Duodenal mucosa (tissue), 2 donors: ENCODE data around the gene G0S2.

Experiments
- H3K27ac ChIP-seq: one replicate; pipeline ENCODE4 v1.7.0; 2013; ENCODE audit warnings: low read depth, low read length
- H3K27me3 ChIP-seq, 2 donors: one replicate each; pipeline ENCODE4 v1.7.0; 2013; ENCODE audit warnings: low read length in 2 of 2, control low read depth in 1 of 2; ENCODE audit not compliant: insufficient read depth in 2 of 2, control insufficient read depth in 1 of 2
- H3K36me3 ChIP-seq, 2 donors: one replicate each; pipeline ENCODE4 v1.7.0; 2013; ENCODE audit warnings: low read length in 2 of 2, control low read depth in 1 of 2; ENCODE audit not compliant: insufficient read depth in 2 of 2, control insufficient read depth in 1 of 2
- H3K4me1 ChIP-seq, 2 donors: one replicate each; pipeline ENCODE4 v1.7.0; 2013; ENCODE audit warnings: low read length in 2 of 2, control low read depth in 1 of 2; ENCODE audit not compliant: insufficient read depth in 2 of 2, control insufficient read depth in 1 of 2
- H3K4me3 ChIP-seq, 2 donors: one replicate each; pipeline ENCODE4 v1.7.0; 2013; ENCODE audit warnings: low read length in 2 of 2, low read depth in 1 of 2
- H3K9ac ChIP-seq, 2 donors: one replicate each; pipeline ENCODE4 v1.7.0; 2013; ENCODE audit warnings: low read length in 2 of 2, low read depth in 1 of 2
- H3K9me3 ChIP-seq, 2 donors: one replicate each; pipeline ENCODE4 v1.7.0; 2013; ENCODE audit warnings: low read length in 2 of 2, control low read depth in 1 of 2; ENCODE audit not compliant: control insufficient read depth in 1 of 2

G0S2 gene

GRCh38 chr1:209648346-209648745 lies 26.9 kb upstream of the G0S2 start:
- H3K4me1 ChIP-seq: peaks cover 37 to 55% of the 10 kb centered on the region in 2 donors
- H3K9ac ChIP-seq: no peak overlapping the region

GRCh38 chr1:209648931-209649776 lies 26.1 kb upstream of the G0S2 start:
- Histone ChIP-seq H3K9ac (no peak overlapping the region), H3K4me3 (no peak overlapping the region), H3K36me3 (no peaks in the 10 kb centered on the region), H3K9me3 (no peaks in the 10 kb centered on the region), H3K4me1 (peaks cover 36 to 55% of the 10 kb centered on the region in 2 donors), H3K27me3 (no peaks in the 10 kb centered on the region), H3K27ac (no peak overlapping the region)

More at GRCh38 chr1:209648346-209648745, 26.9 kb upstream of the G0S2 start:
- Histone ChIP-seq H3K9me3 (no peaks in the 10 kb centered on the region), H3K4me3 (no peak overlapping the region), H3K27me3 (no peaks in the 10 kb centered on the region), H3K27ac (no peak overlapping the region), H3K36me3 (no peaks in the 10 kb centered on the region)

- H3K27me3 ChIP-seq: no peaks in the 10 kb centered on the region
- no peak overlapping the region for H3K27ac ChIP-seq
- peaks cover 49 to 61% of the 10 kb centered on the region in 2 donors for H3K4me1 ChIP-seq
- H3K36me3 ChIP-seq: no peaks in the 10 kb centered on the region
- peak overlapping the region in 1 of 2 donors; percentile 81 for H3K9ac ChIP-seq
- peak overlapping the region; percentile 38 to 55 for H3K4me3 ChIP-seq
- H3K9me3 ChIP-seq: no peaks in the 10 kb centered on the region
Observed at GRCh38 chr1:209650454-209650853, 24.8 kb upstream of the G0S2 start.

GRCh38 chr1:209651138-209651587 lies 24.0 kb upstream of the G0S2 start:
- Histone ChIP-seq H3K9me3 (no peaks in the 10 kb centered on the region), H3K27ac (peak overlapping the region; percentile 44), H3K36me3 (no peaks in the 10 kb centered on the region), H3K27me3 (no peaks in the 10 kb centered on the region), H3K9ac (peak overlapping the region; percentile 52 to 81), H3K4me1 (peaks cover 56 to 64% of the 10 kb centered on the region in 2 donors), H3K4me3 (peak overlapping the region; percentile 38 to 55)

- H3K9me3 ChIP-seq: no peaks in the 10 kb centered on the region
- peak within 1 kb of the TSS; percentile 58 to 81 for H3K9ac ChIP-seq
- H3K4me1 ChIP-seq: peaks cover 62 to 69% of the 10 kb centered on the region in 2 donors
- H3K36me3 ChIP-seq: no peaks in the 10 kb centered on the region
- H3K27ac ChIP-seq: peak within 1 kb of the TSS; percentile 80
- no peaks in the 10 kb centered on the region for H3K27me3 ChIP-seq
- H3K4me3 ChIP-seq: peak within 1 kb of the TSS; percentile 55 to 56
Observed at GRCh38 chr1:209652121-209652735, 23.0 kb upstream of the G0S2 start, which contains the start of gene LAMB3. Gene LAMB3, minus strand, starts transcription at chr1:209652425. Its CDS starts 1,481 bp downstream, at chr1:209650944.

- H3K9ac ChIP-seq: peak overlapping the region; percentile 58 to 81
- no peaks in the 10 kb centered on the region for H3K27me3 ChIP-seq
- no peaks in the 10 kb centered on the region for H3K9me3 ChIP-seq
- H3K36me3 ChIP-seq: no peaks in the 10 kb centered on the region
- peak overlapping the region; percentile 80 for H3K27ac ChIP-seq
- peaks cover 69 to 75% of the 10 kb centered on the region in 2 donors for H3K4me1 ChIP-seq
- peak overlapping the region; percentile 55 to 56 for H3K4me3 ChIP-seq
Observed at GRCh38 chr1:209652873-209653401, 22.3 kb upstream of the G0S2 start.

GRCh38 chr1:209653915-209654351 lies 21.3 kb upstream of the G0S2 start:
- Histone ChIP-seq H3K4me1 (peaks cover 75 to 81% of the 10 kb centered on the region in 2 donors), H3K36me3 (no peaks in the 10 kb centered on the region), H3K4me3 (peak overlapping the region; percentile 16 to 45), H3K27me3 (no peaks in the 10 kb centered on the region), H3K9ac (peak overlapping the region; percentile 56 to 81), H3K27ac (peak overlapping the region; percentile 76), H3K9me3 (no peaks in the 10 kb centered on the region)

GRCh38 chr1:209655411-209656231 lies 19.6 kb upstream of the G0S2 start:
- H3K9ac ChIP-seq: no peak overlapping the region
- no peak overlapping the region for H3K4me3 ChIP-seq
- H3K27me3 ChIP-seq: no peaks in the 10 kb centered on the region
- H3K36me3 ChIP-seq: no peaks in the 10 kb centered on the region
- H3K9me3 ChIP-seq: no peaks in the 10 kb centered on the region
- H3K4me1 ChIP-seq: peaks cover 62 to 72% of the 10 kb centered on the region in 2 donors
- no peak overlapping the region for H3K27ac ChIP-seq

GRCh38 chr1:209657140-209657879 lies 17.9 kb upstream of the G0S2 start:
- H3K27me3 ChIP-seq: no peaks in the 10 kb centered on the region
- no peaks in the 10 kb centered on the region for H3K36me3 ChIP-seq
- H3K4me3 ChIP-seq: no peak overlapping the region
- H3K4me1 ChIP-seq: peaks cover 54 to 58% of the 10 kb centered on the region in 2 donors
- no peak overlapping the region for H3K27ac ChIP-seq
- no peaks in the 10 kb centered on the region for H3K9me3 ChIP-seq
- no peak overlapping the region for H3K9ac ChIP-seq
